Measurements from ENCODE around the gene ACP2. TPM values are rescaled to one million over a fixed set of nuclear protein-coding genes. Genes with fewer than 3 reads are reported as not detected.
A peak's percentile ranks its signal among the peaks of the same experiment; 100 is the strongest.

ACP2 gene
- total and polyA plus RNA-seq, 9 donors = 15.6 to 31.8 (median 28.2) TPM

- H3K27ac ChIP-seq (ENCODE audit: low read length) = no peak overlapping the region
Observed at GRCh38 chr11:47233989-47234668, 14.5 kb downstream of the ACP2 start.

GRCh38 chr11:47233051-47233450 is 15.6 kb downstream of the ACP2 start:
- Histone ChIP-seq H3K27me3 (ENCODE audit: control insufficient read depth, insufficient read depth, low read length) (no peaks in the 10 kb centered on the region), H3K36me3 (ENCODE audit: control insufficient read depth, insufficient read depth, low read length) (peaks cover 4% of the 10 kb centered on the region), H3K9me3 (replicated peaks; ENCODE audit: control insufficient read depth, low read depth, low read length) (no peaks in the 10 kb centered on the region), H3K4me1 (ENCODE audit: control insufficient read depth, insufficient read depth, low read length) (peaks cover 5% of the 10 kb centered on the region), H3K27ac (ENCODE audit: low read length) (no peak overlapping the region), H3K4me3 (ENCODE audit: low read length) (no peak overlapping the region)
- 97% methylated on average over 3 of the region's 4 CpGs for WGBS (ENCODE audit: insufficient coverage)
- DNase-seq = no peak

More at GRCh38 chr11:47233989-47234668, 14.5 kb downstream of the ACP2 start:
- peak; percentile 73 for DNase-seq
- Histone ChIP-seq H3K4me1 (ENCODE audit: control insufficient read depth, insufficient read depth, low read length) (peaks cover 5% of the 10 kb centered on the region), H3K4me3 (ENCODE audit: low read length) (no peak overlapping the region), H3K36me3 (ENCODE audit: control insufficient read depth, insufficient read depth, low read length) (peaks cover 12% of the 10 kb centered on the region), H3K9me3 (replicated peaks; ENCODE audit: control insufficient read depth, low read depth, low read length) (no peaks in the 10 kb centered on the region), H3K27me3 (ENCODE audit: control insufficient read depth, insufficient read depth, low read length) (no peaks in the 10 kb centered on the region)
- 47% methylated on average over 3 of the region's 11 CpGs for WGBS (ENCODE audit: insufficient coverage)

GRCh38 chr11:47229161-47229560 is 19.5 kb downstream of the ACP2 start:
- H3K9me3 ChIP-seq (replicated peaks; ENCODE audit: control insufficient read depth, low read depth, low read length) = no peaks in the 10 kb centered on the region
- no peak overlapping the region for H3K4me3 ChIP-seq (ENCODE audit: low read length)
- WGBS (ENCODE audit: insufficient coverage) = 95% methylated on average over 6 of the region's 8 CpGs
- H3K27me3 ChIP-seq (ENCODE audit: control insufficient read depth, insufficient read depth, low read length) = no peaks in the 10 kb centered on the region
- H3K36me3 ChIP-seq (ENCODE audit: control insufficient read depth, insufficient read depth, low read length) = peaks cover 8% of the 10 kb centered on the region
- H3K4me1 ChIP-seq (ENCODE audit: control insufficient read depth, insufficient read depth, low read length) = peaks cover 1% of the 10 kb centered on the region
- H3K27ac ChIP-seq (ENCODE audit: low read length) = no peak overlapping the region
- no peak for DNase-seq

- Histone ChIP-seq H3K27ac (ENCODE audit: low read length) (no peak overlapping the region), H3K4me1 (ENCODE audit: control insufficient read depth, insufficient read depth, low read length) (no peaks in the 10 kb centered on the region), H3K36me3 (ENCODE audit: control insufficient read depth, insufficient read depth, low read length) (peaks cover 13% of the 10 kb centered on the region), H3K27me3 (ENCODE audit: control insufficient read depth, insufficient read depth, low read length) (no peaks in the 10 kb centered on the region), H3K4me3 (ENCODE audit: low read length) (no peak overlapping the region), H3K9me3 (replicated peaks; ENCODE audit: control insufficient read depth, low read depth, low read length) (no peaks in the 10 kb centered on the region)
- DNase-seq = no peak
- 100% methylated on average over 1 of the region's 7 CpGs for WGBS (ENCODE audit: insufficient coverage)
Observed at GRCh38 chr11:47225552-47226400, 22.8 kb downstream of the ACP2 start.

- 100% methylated on average over 2 of the region's 2 CpGs for WGBS (ENCODE audit: insufficient coverage)
- Histone ChIP-seq H3K27me3 (ENCODE audit: control insufficient read depth, insufficient read depth, low read length) (no peaks in the 10 kb centered on the region), H3K27ac (ENCODE audit: low read length) (no peak overlapping the region), H3K36me3 (ENCODE audit: control insufficient read depth, insufficient read depth, low read length) (peaks cover 14% of the 10 kb centered on the region), H3K4me1 (ENCODE audit: control insufficient read depth, insufficient read depth, low read length) (no peaks in the 10 kb centered on the region), H3K9me3 (replicated peaks; ENCODE audit: control insufficient read depth, low read depth, low read length) (no peaks in the 10 kb centered on the region), H3K4me3 (ENCODE audit: low read length) (no peak overlapping the region)
- DNase-seq = no peak
Observed at GRCh38 chr11:47222696-47223095, 25.9 kb downstream of the ACP2 start.

- H3K27me3 ChIP-seq (ENCODE audit: control insufficient read depth, insufficient read depth, low read length) = no peaks in the 10 kb centered on the region
- H3K36me3 ChIP-seq (ENCODE audit: control insufficient read depth, insufficient read depth, low read length) = peaks cover 8% of the 10 kb centered on the region
- H3K27ac ChIP-seq (ENCODE audit: low read length) = no peak overlapping the region
- no peak overlapping the region for H3K4me3 ChIP-seq (ENCODE audit: low read length)
- H3K9me3 ChIP-seq (replicated peaks; ENCODE audit: control insufficient read depth, low read depth, low read length) = no peaks in the 10 kb centered on the region
- no peak for DNase-seq
- no CpG with 5 or more reads among the region's 1 CpG for WGBS (ENCODE audit: insufficient coverage)
- peaks cover 16% of the 10 kb centered on the region for H3K4me1 ChIP-seq (ENCODE audit: control insufficient read depth, insufficient read depth, low read length)
Observed at GRCh38 chr11:47220401-47220821, 28.2 kb downstream of the ACP2 start.

GRCh38 chr11:47216121-47216798 is 32.4 kb downstream of the ACP2 start:
- Histone ChIP-seq H3K27ac (ENCODE audit: low read length) (peak overlapping the region; percentile 97), H3K4me3 (ENCODE audit: low read length) (peak overlapping the region; percentile 65), H3K27me3 (ENCODE audit: control insufficient read depth, insufficient read depth, low read length) (no peaks in the 10 kb centered on the region), H3K4me1 (ENCODE audit: control insufficient read depth, insufficient read depth, low read length) (peaks cover 30% of the 10 kb centered on the region), H3K36me3 (ENCODE audit: control insufficient read depth, insufficient read depth, low read length) (peaks cover 3% of the 10 kb centered on the region), H3K9me3 (replicated peaks; ENCODE audit: control insufficient read depth, low read depth, low read length) (no peaks in the 10 kb centered on the region)
- peak; percentile 86 for DNase-seq
- WGBS (ENCODE audit: insufficient coverage) = 4% methylated on average over 9 of the region's 12 CpGs

- Histone ChIP-seq H3K27me3 (ENCODE audit: control insufficient read depth, insufficient read depth, low read length) (no peaks in the 10 kb centered on the region), H3K9me3 (replicated peaks; ENCODE audit: control insufficient read depth, low read depth, low read length) (no peaks in the 10 kb centered on the region), H3K4me3 (ENCODE audit: low read length) (peak overlapping the region; percentile 65), H3K4me1 (ENCODE audit: control insufficient read depth, insufficient read depth, low read length) (peaks cover 30% of the 10 kb centered on the region), H3K36me3 (ENCODE audit: control insufficient read depth, insufficient read depth, low read length) (peaks cover 3% of the 10 kb centered on the region), H3K27ac (ENCODE audit: low read length) (peak overlapping the region; percentile 97)
- no peak for DNase-seq
- WGBS (ENCODE audit: insufficient coverage) = 7% methylated on average over 9 of the region's 15 CpGs
Observed at GRCh38 chr11:47215366-47215910, 33.2 kb downstream of the ACP2 start.

- peak; percentile 93 for DNase-seq
- Histone ChIP-seq H3K27ac (ENCODE audit: low read length) (peak overlapping the region; percentile 97), H3K4me1 (ENCODE audit: control insufficient read depth, insufficient read depth, low read length) (peaks cover 30% of the 10 kb centered on the region), H3K36me3 (ENCODE audit: control insufficient read depth, insufficient read depth, low read length) (no peaks in the 10 kb centered on the region), H3K27me3 (ENCODE audit: control insufficient read depth, insufficient read depth, low read length) (no peaks in the 10 kb centered on the region), H3K9me3 (replicated peaks; ENCODE audit: control insufficient read depth, low read depth, low read length) (no peaks in the 10 kb centered on the region), H3K4me3 (ENCODE audit: low read length) (peak overlapping the region; percentile 65)
- 17% methylated on average over 14 of the region's 20 CpGs for WGBS (ENCODE audit: insufficient coverage)
Observed at GRCh38 chr11:47213950-47214565, 34.6 kb downstream of the ACP2 start.

Data from muscle of leg (tissue), 11 donors.